ENCODE measurements around the gene SMAD6. TPM values are rescaled to one million over a fixed set of nuclear protein-coding genes. Genes with fewer than 3 reads are reported as not detected.
A peak's percentile ranks its signal among the peaks of the same experiment; 100 is the strongest.

Gene SMAD6
- 90.1 TPM for polyA plus RNA-seq (2012; ENCODE audit: insufficient read length, low read depth)

DNA sequence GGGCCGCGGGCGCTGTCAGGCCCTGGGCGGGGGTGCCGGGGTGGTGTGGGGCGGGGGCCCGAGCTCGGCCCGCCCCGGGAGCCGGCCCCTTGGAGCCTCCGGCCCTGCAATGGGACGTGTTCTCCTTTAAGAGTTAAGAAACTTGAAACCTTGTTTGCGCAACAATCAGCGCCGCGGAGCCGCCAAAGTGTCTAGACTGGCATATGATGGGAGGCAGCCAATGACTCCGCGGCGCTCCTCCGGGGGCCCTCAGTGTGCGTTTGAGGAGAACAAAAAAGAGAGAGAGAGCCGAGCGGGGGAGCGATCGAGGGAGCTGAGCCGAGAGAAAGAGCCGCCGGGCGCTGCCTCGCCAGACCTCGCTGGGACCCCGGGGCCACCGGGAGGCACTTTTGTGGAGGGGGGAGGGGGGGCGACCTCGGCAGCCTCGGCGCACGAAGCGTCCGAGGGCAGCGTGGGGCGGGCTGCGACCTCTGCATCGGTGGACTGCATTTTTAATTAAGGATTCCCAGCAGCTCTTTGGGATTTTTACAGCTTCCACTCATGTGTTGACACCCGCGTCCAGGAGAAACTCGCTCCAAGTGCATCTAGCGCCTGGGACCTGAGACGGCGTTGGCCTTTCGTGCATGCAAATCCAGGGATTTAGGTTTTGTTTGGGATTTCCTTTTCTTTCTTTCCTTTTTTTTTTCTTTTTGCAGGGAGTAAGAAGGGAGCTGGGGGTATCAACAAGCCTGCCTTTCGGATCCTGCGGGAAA is at the start of gene SMAD6:
Gene SMAD6, plus strand, starts transcription at position 202 of the 752 bp plus-strand sequence. CDS start 1,023 bp downstream, outside the sequence.
- TF ChIP-seq FOXP2 (optimal IDR thresholded peaks at IDR 0.05; ENCODE audit: borderline replicate concordance, extremely low read depth, extremely low read length, insufficient read depth) (no peak), TAF1 (IDR thresholded peaks at IDR 0.05; ENCODE audit: borderline replicate concordance, insufficient read depth, low read length) (peak; percentile 94), SIN3A (IDR thresholded peaks at IDR 0.05; ENCODE audit: borderline replicate concordance, insufficient read depth, low read length) (peak; percentile 87; the same call in 1 of the 2 replicates), POLR2AphosphoS5 (IDR thresholded peaks at IDR 0.05; ENCODE audit: low read depth, low read length) (peak; percentile 90)
- TF ChIP-seq, protein P1, sequence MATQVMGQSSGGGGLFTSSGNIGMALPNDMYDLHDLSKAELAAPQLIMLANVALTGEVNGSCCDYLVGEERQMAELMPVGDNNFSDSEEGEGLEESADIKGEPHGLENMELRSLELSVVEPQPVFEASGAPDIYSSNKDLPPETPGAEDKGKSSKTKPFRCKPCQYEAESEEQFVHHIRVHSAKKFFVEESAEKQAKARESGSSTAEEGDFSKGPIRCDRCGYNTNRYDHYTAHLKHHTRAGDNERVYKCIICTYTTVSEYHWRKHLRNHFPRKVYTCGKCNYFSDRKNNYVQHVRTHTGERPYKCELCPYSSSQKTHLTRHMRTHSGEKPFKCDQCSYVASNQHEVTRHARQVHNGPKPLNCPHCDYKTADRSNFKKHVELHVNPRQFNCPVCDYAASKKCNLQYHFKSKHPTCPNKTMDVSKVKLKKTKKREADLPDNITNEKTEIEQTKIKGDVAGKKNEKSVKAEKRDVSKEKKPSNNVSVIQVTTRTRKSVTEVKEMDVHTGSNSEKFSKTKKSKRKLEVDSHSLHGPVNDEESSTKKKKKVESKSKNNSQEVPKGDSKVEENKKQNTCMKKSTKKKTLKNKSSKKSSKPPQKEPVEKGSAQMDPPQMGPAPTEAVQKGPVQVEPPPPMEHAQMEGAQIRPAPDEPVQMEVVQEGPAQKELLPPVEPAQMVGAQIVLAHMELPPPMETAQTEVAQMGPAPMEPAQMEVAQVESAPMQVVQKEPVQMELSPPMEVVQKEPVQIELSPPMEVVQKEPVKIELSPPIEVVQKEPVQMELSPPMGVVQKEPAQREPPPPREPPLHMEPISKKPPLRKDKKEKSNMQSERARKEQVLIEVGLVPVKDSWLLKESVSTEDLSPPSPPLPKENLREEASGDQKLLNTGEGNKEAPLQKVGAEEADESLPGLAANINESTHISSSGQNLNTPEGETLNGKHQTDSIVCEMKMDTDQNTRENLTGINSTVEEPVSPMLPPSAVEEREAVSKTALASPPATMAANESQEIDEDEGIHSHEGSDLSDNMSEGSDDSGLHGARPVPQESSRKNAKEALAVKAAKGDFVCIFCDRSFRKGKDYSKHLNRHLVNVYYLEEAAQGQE (IDR thresholded peaks at IDR 0.05; ENCODE audit: insufficient read depth in 1 of 2, low read depth in 2 of 2, low read length in 2 of 2): peak in 1 of 2 experiments; percentile 64; a peak in 1 of 4 replicates

DNA sequence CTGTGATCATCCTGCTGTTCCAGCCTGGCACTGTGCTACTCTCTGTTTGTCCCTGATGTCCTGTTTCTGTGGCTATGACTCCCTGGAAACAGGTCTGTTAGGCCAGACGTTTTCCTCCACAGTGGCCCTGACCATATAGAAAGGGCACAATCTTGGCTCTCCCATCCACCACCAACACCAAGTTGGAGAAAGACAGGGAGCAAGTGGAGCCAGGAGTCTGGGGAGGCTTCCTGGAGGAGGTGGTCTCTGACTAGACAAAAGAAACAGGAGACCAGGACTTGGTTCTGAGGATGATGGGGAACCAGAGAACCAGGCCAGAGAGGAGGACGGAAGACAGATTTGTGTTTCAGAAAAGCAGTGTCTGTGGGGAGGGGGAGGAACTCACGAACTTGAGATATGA is 49.2 kb upstream of the SMAD6 start:
- TF ChIP-seq SIN3A (IDR thresholded peaks at IDR 0.05; ENCODE audit: borderline replicate concordance, insufficient read depth, low read length) (no peak), FOXP2 (optimal IDR thresholded peaks at IDR 0.05; ENCODE audit: borderline replicate concordance, extremely low read depth, extremely low read length, insufficient read depth) (no peak), TAF1 (IDR thresholded peaks at IDR 0.05; ENCODE audit: borderline replicate concordance, insufficient read depth, low read length) (no peak), POLR2AphosphoS5 (IDR thresholded peaks at IDR 0.05; ENCODE audit: low read depth, low read length) (no peak)
- TF ChIP-seq, protein P1 (IDR thresholded peaks at IDR 0.05; ENCODE audit: insufficient read depth in 1 of 2, low read depth in 2 of 2, low read length in 2 of 2): no peak

DNA sequence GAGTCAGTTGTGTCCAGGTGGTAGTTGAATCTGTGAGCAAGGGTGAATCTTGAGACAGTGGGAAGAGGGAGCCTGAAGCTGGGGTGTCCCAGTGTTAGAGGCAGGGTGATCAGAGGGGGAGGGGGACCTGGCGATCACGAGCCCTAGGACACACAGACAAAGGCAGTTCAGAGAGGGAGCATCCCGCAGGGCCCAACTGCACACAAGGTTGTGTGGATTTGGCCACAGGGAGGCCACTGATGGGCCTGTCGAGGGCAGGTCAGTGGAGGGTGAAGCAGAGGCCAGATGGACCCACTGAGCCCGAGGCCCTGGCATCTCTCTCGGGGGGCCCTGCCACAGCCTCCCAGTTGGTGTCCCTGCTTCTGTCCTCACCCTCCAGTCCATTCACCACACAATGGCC is 48.6 kb upstream of the SMAD6 start:
- TF ChIP-seq, protein P1 (IDR thresholded peaks at IDR 0.05; ENCODE audit: insufficient read depth in 1 of 2, low read depth in 2 of 2, low read length in 2 of 2): no peak
- TF ChIP-seq FOXP2 (optimal IDR thresholded peaks at IDR 0.05; ENCODE audit: borderline replicate concordance, extremely low read depth, extremely low read length, insufficient read depth) (no peak), POLR2AphosphoS5 (IDR thresholded peaks at IDR 0.05; ENCODE audit: low read depth, low read length) (no peak), SIN3A (IDR thresholded peaks at IDR 0.05; ENCODE audit: borderline replicate concordance, insufficient read depth, low read length) (no peak), TAF1 (IDR thresholded peaks at IDR 0.05; ENCODE audit: borderline replicate concordance, insufficient read depth, low read length) (no peak)

DNA sequence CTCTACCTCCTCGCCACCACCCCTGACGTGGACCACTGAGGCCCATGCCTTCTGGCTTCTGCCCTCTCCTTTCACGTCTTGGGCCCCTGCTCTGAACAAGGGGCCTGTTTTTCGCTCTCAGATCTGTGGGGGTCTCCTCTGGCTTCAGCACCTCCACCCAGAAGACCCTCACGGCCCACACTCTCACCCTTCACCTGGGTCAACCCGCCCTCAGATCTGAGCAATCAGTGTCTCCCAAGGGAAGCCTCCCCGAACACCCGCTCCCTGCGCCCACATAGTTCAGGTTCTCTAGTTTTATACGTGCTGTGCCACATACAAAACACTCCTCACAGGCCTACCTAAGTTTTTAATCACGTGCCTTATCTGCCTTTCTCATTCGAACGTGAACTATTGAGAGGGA is 48.2 kb upstream of the SMAD6 start:
- TF ChIP-seq FOXP2 (optimal IDR thresholded peaks at IDR 0.05; ENCODE audit: borderline replicate concordance, extremely low read depth, extremely low read length, insufficient read depth) (no peak), SIN3A (IDR thresholded peaks at IDR 0.05; ENCODE audit: borderline replicate concordance, insufficient read depth, low read length) (no peak), TAF1 (IDR thresholded peaks at IDR 0.05; ENCODE audit: borderline replicate concordance, insufficient read depth, low read length) (no peak), POLR2AphosphoS5 (IDR thresholded peaks at IDR 0.05; ENCODE audit: low read depth, low read length) (no peak)
- TF ChIP-seq, protein P1 (IDR thresholded peaks at IDR 0.05; ENCODE audit: insufficient read depth in 1 of 2, low read depth in 2 of 2, low read length in 2 of 2): no peak

Data from PFSK-1 (cell line).